Liver (tissue), 9 donors: Measurements from ENCODE around the gene SH3BP5L. TPM values are rescaled to one million over a fixed set of nuclear protein-coding genes. Genes with fewer than 3 reads are reported as not detected.

Source experiments
- DNase-seq: peaks from one replicate; pipeline ENCODE4 v3.0.0-alpha.2; 2017; ENCODE audit warnings: low spot score
- H3K27ac ChIP-seq, 2 donors: one replicate each; pipeline ENCODE4 v1.7.0; 2013; ENCODE audit warnings: inconsistent platforms in 2 of 2, low read length in 2 of 2, control low read depth in 1 of 2, low read depth in 1 of 2, mild to moderate bottlenecking in 1 of 2
- H3K27me3 ChIP-seq, 4 donors: one replicate each; pipeline versions ENCODE4 v1.6.1 to v1.7.0; 2013; ENCODE audit warnings: low read length in 3 of 4, inconsistent platforms in 1 of 4, mild to moderate bottlenecking in 1 of 4, moderate library complexity in 1 of 4; ENCODE audit not compliant: control insufficient read depth in 4 of 4, insufficient read depth in 4 of 4
- H3K36me3 ChIP-seq, 4 donors: one replicate each; pipeline versions ENCODE4 v1.6.1 to v1.7.0; 2013; ENCODE audit warnings: low read length in 3 of 4, mild to moderate bottlenecking in 3 of 4, low read depth in 1 of 4, moderate library complexity in 1 of 4; ENCODE audit not compliant: control insufficient read depth in 4 of 4, insufficient read depth in 3 of 4
- H3K4me1 ChIP-seq, 4 donors: one replicate each; pipeline versions ENCODE4 v1.6.1 to v1.7.0; 2013; ENCODE audit warnings: low read length in 3 of 4, mild to moderate bottlenecking in 3 of 4, moderate library complexity in 1 of 4; ENCODE audit not compliant: control insufficient read depth in 4 of 4, insufficient read depth in 4 of 4
- H3K4me3 ChIP-seq, 3 donors: one replicate each; pipeline versions ENCODE4 v1.6.1 to v1.7.0; 2013; ENCODE audit warnings: low read length in 3 of 3, control low read depth in 1 of 3, low read depth in 1 of 3, mild to moderate bottlenecking in 1 of 3
- H3K9ac ChIP-seq, 2 donors: one replicate each; pipeline ENCODE4 v1.7.0; 2013; ENCODE audit warnings: low read length in 2 of 2, mild to moderate bottlenecking in 2 of 2, moderate library complexity in 2 of 2, control low read depth in 1 of 2, low read depth in 1 of 2
- H3K9me3 ChIP-seq, 4 donors: one replicate each; pipeline versions ENCODE4 v1.6.1 to v1.7.0; 2013; ENCODE audit warnings: low read length in 3 of 4; ENCODE audit not compliant: control insufficient read depth in 4 of 4
- ATF3 ChIP-seq: IDR thresholded peaks from 2 replicates; pipeline ENCODE4 v1.6.1; 2016; ENCODE audit warnings: antibody characterized with exemption
- CTCF ChIP-seq: fragments of 150-350 bp; IDR thresholded peaks from 2 replicates; pipeline ENCODE4 v1.5.1; 2017; ENCODE audit warnings: improper control_type of control experiment, low read depth, low read length; ENCODE audit not compliant: missing input control
- EGR1 ChIP-seq, 2 donors: IDR thresholded peaks; 2 replicates each; pipeline ENCODE4 v1.6.1; 2016 to 2018; ENCODE audit warnings: antibody characterized with exemption in 2 of 2, low read depth in 2 of 2
- HNF4A ChIP-seq, 2 donors: conservative IDR thresholded peaks; 2 replicates each; pipeline ENCODE4 v1.6.1; 2016; ENCODE audit warnings: antibody characterized with exemption in 2 of 2, mild to moderate bottlenecking in 2 of 2
- JUND ChIP-seq, 2 donors: IDR thresholded peaks; 2 replicates each; pipeline ENCODE4 v1.6.1; 2016; ENCODE audit warnings: antibody characterized with exemption in 2 of 2
- RAD21 ChIP-seq, 2 donors: IDR thresholded peaks; 2 replicates each; pipeline ENCODE4 v1.6.1; 2016; ENCODE audit warnings: antibody characterized with exemption in 2 of 2, mild to moderate bottlenecking in 2 of 2
- ZBTB33 ChIP-seq: IDR thresholded peaks from 2 replicates; pipeline ENCODE4 v1.6.1; 2016; ENCODE audit warnings: antibody characterized with exemption
- WGBS: extraction: QIAGEN DNeasy Blood & Tissue Kit; methylation state at CpG from one replicate; pipeline ENCODE4 v1.1.7; 2013; 5-methylcytosine and 5-hydroxymethylcytosine counted together
- polyA plus RNA-seq, 2 donors: library from polyadenylated mRNA; stranded (reverse) in 1 of 2; unstranded in 1 of 2; fragments of 200-250 nt in 1 of 2; fragments of >200 nt in 1 of 2; fragmentation: Nextera tagmentation in 1 of 2; extraction: Ambion mirVana in 1 of 2; gene quantifications; one replicate each; pipeline versions ENCODE4 v1.2.1 to v1.2.3, GENCODE V29; 2013 to 2015
- total RNA-seq, 2 donors: library from RNA; depleted of rRNA; stranded (reverse); fragments of >200 nt; gene quantifications; one replicate each; pipeline ENCODE4 v1.2.3, GENCODE V29; 2014
- donor health status: healthy.
- donor health status: healthy.
- donor health status: healthy.
- donor health status: healthy.
- donor health status: healthy.

SH3BP5L gene
- total and polyA plus RNA-seq, 4 donors, result 1.5 to 16.4 (median 12.4) TPM

- H3K27ac ChIP-seq, result no peak overlapping the region
- no peaks in the 10 kb centered on the region for H3K27me3 ChIP-seq
- H3K9ac ChIP-seq, result no peak overlapping the region
- peaks cover 0 to 2% (median 0%) of the 10 kb centered on the region in 4 donors for H3K36me3 ChIP-seq
- peak; percentile 73 for DNase-seq
- no peak overlapping the region for H3K4me3 ChIP-seq
- peaks cover 2 to 43% (median 24%) of the 10 kb centered on the region in 4 donors for H3K4me1 ChIP-seq
- no peaks in the 10 kb centered on the region for H3K9me3 ChIP-seq
- 42% methylated on average over 15 of the region's 15 CpGs for WGBS
- TF ChIP-seq ZBTB33 (no peak), RAD21 (IDR thresholded peaks at IDR 0.05) (peak; percentile 92 to 94), CTCF (peak; percentile 84)
These were observed 18.5 kb downstream of the SH3BP5L start for GRCh38 chr1:248807067-248807737.

- Histone ChIP-seq H3K4me3 (no peak overlapping the region), H3K4me1 (peaks cover 0 to 31% (median 19%) of the 10 kb centered on the region in 4 donors), H3K27me3 (no peaks in the 10 kb centered on the region), H3K9ac (no peak overlapping the region), H3K9me3 (no peaks in the 10 kb centered on the region), H3K27ac (peak overlapping the region in 1 of 2 donors; percentile 2), H3K36me3 (no peaks in the 10 kb centered on the region)
- 78% methylated on average over 1 of the region's 1 CpG for WGBS
- no peak for DNase-seq
- TF ChIP-seq CTCF, result no peak
- no peak for TF ChIP-seq EGR1 (IDR thresholded peaks at IDR 0.05; ENCODE audit: low read depth in 2 of 2)
- no peak for TF ChIP-seq JUND (IDR thresholded peaks at IDR 0.05)
- TF ChIP-seq ATF3, result no peak
- TF ChIP-seq HNF4A (conservative IDR thresholded peaks at IDR 0.05), result no peak
These were observed 19.8 kb downstream of the SH3BP5L start for GRCh38 chr1:248805876-248806275.
